K562 treated with DMSO at 1 percent for 4 hours (cell line): Measurements from ENCODE around the gene CCZ1B. TPM values are rescaled to one million over a fixed set of nuclear protein-coding genes. Genes with fewer than 3 reads are reported as not detected.

Experiments
- total RNA-seq: library from RNA; unstranded; fragments of 300-600 nt; gene quantifications from 2 replicates; pipeline ENCODE4 v1.2.3, GENCODE V29; 2022; ENCODE audit not compliant: insufficient read depth

The CCZ1B gene
- 10.4 and 12.5 TPM in 2 replicates for total RNA-seq

DNA sequence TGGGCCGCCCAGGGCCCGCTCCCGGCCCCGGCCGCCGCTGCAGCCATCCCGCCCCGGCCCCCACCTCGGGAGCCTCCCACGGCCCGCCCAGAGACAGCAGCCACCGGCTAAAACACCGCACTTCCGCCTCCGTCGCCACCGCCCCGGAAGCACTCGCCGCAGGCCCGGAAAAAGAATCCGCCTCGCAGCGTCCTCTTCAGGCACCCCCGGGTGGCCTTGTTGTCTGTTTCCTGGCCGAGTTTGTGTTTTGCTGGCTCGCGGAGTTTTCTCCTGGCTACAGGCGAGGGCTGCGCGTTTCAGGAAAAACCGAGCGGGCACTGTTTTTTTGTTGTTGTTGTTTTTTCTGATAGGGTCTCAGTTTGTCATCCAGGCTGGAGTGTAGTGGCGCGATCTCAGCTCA, at the start of gene CCZ1B:
CCZ1B (minus strand) TSS at position 125 of the 400 bp plus-strand sequence; CDS start at position 47, 78 bp downstream.

DNA sequence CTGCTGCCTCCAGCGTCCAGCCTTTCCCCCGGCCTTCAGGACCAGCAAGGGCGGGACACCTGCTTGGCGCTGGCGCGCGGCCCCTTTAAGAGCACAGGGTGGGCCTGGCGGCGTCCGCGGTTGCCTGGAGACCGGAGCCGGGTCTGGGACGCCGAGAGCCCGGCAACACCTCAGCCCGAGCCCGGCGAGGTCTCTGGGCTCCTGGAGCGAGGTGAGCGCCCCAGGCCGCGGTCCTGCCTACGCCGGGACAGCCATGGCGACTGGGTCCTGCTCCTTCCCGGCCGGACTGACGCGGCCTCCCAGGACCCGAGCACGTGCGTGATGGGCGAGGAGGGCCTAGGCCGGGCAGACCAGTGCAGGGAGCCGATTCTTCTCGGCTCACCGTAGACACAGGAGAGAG, 72.1 kb downstream of the CCZ1B start, which contains the start of gene RSPH10B2:
RSPH10B2 (plus strand) TSS at position 140 of the 400 bp plus-strand sequence. CDS start 3,575 bp downstream, outside the sequence.

Other genes with a start within 250 kb of the CCZ1B start
- gene ZDHHC4, start 248.8 kb downstream of the CCZ1B start, total RNA-seq = 87.9 and 99.7 TPM in 2 replicates
- 62.1 and 70.9 TPM in 2 replicates for gene INTS15, start 236.3 kb downstream of the CCZ1B start, total RNA-seq
- gene ZNF853, start 210.7 kb downstream of the CCZ1B start, total RNA-seq = not detected in 2 replicates
- gene ZNF316, start 189.0 kb downstream of the CCZ1B start, total RNA-seq = 23.4 and 28.7 TPM in 2 replicates
- 8.5 and 10.0 TPM in 2 replicates for gene ZNF12, start 119.3 kb downstream of the CCZ1B start, total RNA-seq
- not detected in 2 replicates for gene RSPH10B2, start 72.2 kb downstream of the CCZ1B start, total RNA-seq